Left lung (tissue), 10 donors: ENCODE measurements around the gene SPON1. TPM values are rescaled to one million over a fixed set of nuclear protein-coding genes. Genes with fewer than 3 reads are reported as not detected.
A peak's percentile ranks its signal among the peaks of the same experiment; 100 is the strongest.

Experiments used
- ATAC-seq: fragments of 200-7000 bp; cut with Tn5 transposase; one replicate; pipeline ENCODE4 v1.9.1; 2020; ENCODE audit warnings: moderate library complexity
- DNase-seq, 4 donors: peaks; one replicate each; pipeline ENCODE4 v3.0.0-alpha.2; 2013 to 2020
- H3K27ac ChIP-seq, 2 donors: fragments of 200-600 bp; sonication (generic) in 1 of 2; one replicate each; pipeline versions ENCODE4 v1.5.0 to v1.8.0; 2020 to 2021
- H3K27me3 ChIP-seq, 2 donors: fragments of 200-600 bp; sonication (generic) in 1 of 2; one replicate each; pipeline versions ENCODE4 v1.5.0 to v1.8.0; 2020 to 2021
- H3K36me3 ChIP-seq, 2 donors: fragments of 200-600 bp; sonication (generic) in 1 of 2; one replicate each; pipeline versions ENCODE4 v1.5.0 to v1.8.0; 2020 to 2021
- H3K4me1 ChIP-seq, 2 donors: fragments of 200-600 bp; one replicate each; pipeline ENCODE4 v1.8.0; 2021
- H3K4me3 ChIP-seq, 2 donors: fragments of 200-600 bp; sonication (generic) in 1 of 2; one replicate each; pipeline versions ENCODE4 v1.5.0 to v1.8.0; 2020 to 2021; ENCODE audit warnings: mild to moderate bottlenecking in 1 of 2
- H3K9me3 ChIP-seq, 2 donors: fragments of 200-600 bp; sonication (generic) in 1 of 2; one replicate each; pipeline versions ENCODE4 v1.5.0 to v1.8.0; 2020 to 2021
- CTCF ChIP-seq, 2 donors: fragments of 200-600 bp; sonication (generic) in 1 of 2; IDR thresholded peaks; one replicate each; pipeline versions ENCODE4 v1.5.0 to v1.8.0; 2021; ENCODE audit warnings: antibody characterized with exemption in 2 of 2
- intact Hi-C, 2 donors: fragments of 100-400 bp; cut with DNase I; formaldehyde crosslinking; loops; one replicate each; pipeline versions ENCODE4 v1.11.2 to v1.14.2; 2022
- polyA plus RNA-seq, 6 donors: library from polyadenylated mRNA; unstranded; fragments of 120-200 nt; gene quantifications; one replicate each; pipeline ENCODE4 v1.2.1, GENCODE V29; 2013; ENCODE audit not compliant: insufficient read length in 6 of 6
- total RNA-seq, 2 donors: library from RNA; stranded (reverse); fragmentation: NEBNext Ultra II Directional; extraction: Animal tissue kit (Norgen Biotek cat#: 25700); gene quantifications; one replicate each; pipeline ENCODE4 v1.2.1, GENCODE V29; 2021
- donor health status: DM: no; HTN: yes; CAD: no.
- donor health status: DM: no; HTN: no; CAD: no.

SPON1 gene
- total and polyA plus RNA-seq, 8 donors: 83.2 to 136 (median 97.4) TPM

- Histone ChIP-seq H3K27me3 (peaks cover 33 to 95% of the 10 kb centered on the region in 2 donors), H3K36me3 (no peaks in the 10 kb centered on the region), H3K4me1 (peaks cover 0 to 14% of the 10 kb centered on the region in 2 donors), H3K4me3 (peak overlapping the region; percentile 36 to 37), H3K27ac (peak overlapping the region; percentile 49 to 84), H3K9me3 (no peaks in the 10 kb centered on the region)
- ATAC-seq: no peak
- intact Hi-C loops: no loop called here
- no peak for TF ChIP-seq CTCF (IDR thresholded peaks at IDR 0.05)
- DNase-seq: peak in 1 of 4 donors; percentile 20
These were observed 343 bp upstream of the SPON1 start for GRCh38 chr11:13962198-13962561.

DNA sequence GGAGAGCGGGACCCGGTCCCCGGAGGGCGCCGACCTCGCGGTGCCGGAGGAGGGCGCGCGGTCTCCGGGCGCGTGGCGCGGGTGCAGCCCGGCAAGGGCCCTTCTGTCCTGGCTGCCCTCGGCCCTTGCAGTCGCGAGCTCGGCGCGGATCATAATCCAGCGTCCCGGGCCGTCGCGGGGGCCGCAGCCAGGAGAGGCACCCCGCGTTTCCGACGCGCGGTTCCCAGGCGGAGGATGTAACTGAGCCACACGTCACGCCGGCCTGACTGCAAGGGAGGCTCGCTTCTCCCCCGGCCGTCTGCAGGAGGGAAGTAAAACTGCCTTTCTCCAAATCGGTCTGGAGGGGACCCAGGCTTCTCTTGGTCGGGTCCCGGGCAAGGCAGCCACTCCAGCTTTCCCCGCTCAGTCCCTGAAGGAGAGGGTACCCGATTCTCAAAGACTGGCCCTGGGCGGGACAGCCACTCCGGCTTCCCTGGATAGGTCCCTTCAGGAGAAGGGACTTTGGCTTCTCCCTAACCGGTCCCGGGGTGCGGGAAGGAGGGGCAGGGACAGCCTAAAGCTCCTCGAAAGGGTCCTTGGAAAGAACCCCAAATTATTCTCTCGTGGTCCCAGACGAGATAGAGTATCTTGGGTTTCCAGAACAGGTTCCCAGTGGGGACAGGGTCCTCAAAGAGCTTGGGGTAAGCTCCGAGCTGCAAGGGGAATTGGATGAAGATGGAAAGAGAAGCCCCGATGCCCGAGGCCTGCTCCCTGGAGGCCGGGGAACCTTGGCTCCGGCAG, 836 bp downstream of the SPON1 start:
- Histone ChIP-seq H3K27ac (peak overlapping the region; percentile 49 to 84), H3K36me3 (no peaks in the 10 kb centered on the region), H3K4me3 (peak overlapping the region; percentile 36 to 37), H3K27me3 (peaks cover 33 to 97% of the 10 kb centered on the region in 2 donors), H3K4me1 (peaks cover 0 to 14% of the 10 kb centered on the region in 2 donors), H3K9me3 (no peaks in the 10 kb centered on the region)
- intact Hi-C loops: no loop called here
- DNase-seq (peak in 3 of 4 donors; percentile 52 to 78 (median 63)), ATAC-seq (peak; percentile 45)
- no peak for TF ChIP-seq CTCF (IDR thresholded peaks at IDR 0.05)

GRCh38 chr11:13963949-13964770, 1.6 kb downstream of the SPON1 start:
- intact Hi-C loops: no loop called here
- peak; percentile 71 for ATAC-seq
- peaks cover 33 to 97% of the 10 kb centered on the region in 2 donors for H3K27me3 ChIP-seq

DNA sequence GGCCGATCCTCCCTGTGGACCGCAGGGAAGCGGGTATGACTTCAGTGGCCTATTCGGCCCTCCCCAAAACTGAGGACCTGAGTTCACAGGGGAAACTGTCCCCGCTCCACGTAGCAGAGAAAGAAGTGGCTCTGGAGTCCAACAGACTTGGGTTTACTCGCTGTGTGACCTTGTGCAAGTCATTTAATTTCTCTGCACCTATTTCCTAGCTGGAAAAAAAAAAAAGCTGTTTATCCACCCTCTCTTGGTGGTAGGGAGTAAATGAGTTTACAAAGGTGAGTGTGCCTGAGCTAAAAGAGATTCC, 2.2 kb downstream of the SPON1 start:
- intact Hi-C loops: no loop called here
- DNase-seq: no peak
- no peak for ATAC-seq
- no peaks in the 10 kb centered on the region for H3K36me3 ChIP-seq
- H3K4me1 ChIP-seq: peaks cover 0 to 14% of the 10 kb centered on the region in 2 donors
- H3K27me3 ChIP-seq: peaks cover 33 to 94% of the 10 kb centered on the region in 2 donors
- no peak overlapping the region for H3K27ac ChIP-seq
- TF ChIP-seq CTCF (IDR thresholded peaks at IDR 0.05): no peak
- H3K4me3 ChIP-seq: peak overlapping the region; percentile 36 to 37
- no peaks in the 10 kb centered on the region for H3K9me3 ChIP-seq

More at GRCh38 chr11:13963949-13964770, 1.6 kb downstream of the SPON1 start:
- Histone ChIP-seq H3K4me3 (peak overlapping the region; percentile 36 to 37), H3K4me1 (peaks cover 0 to 14% of the 10 kb centered on the region in 2 donors), H3K27ac (peak overlapping the region in 1 of 2 donors; percentile 84), H3K9me3 (no peaks in the 10 kb centered on the region), H3K36me3 (no peaks in the 10 kb centered on the region)
- no peak for TF ChIP-seq CTCF (IDR thresholded peaks at IDR 0.05)
- peak; percentile 37 to 79 (median 49) for DNase-seq

GRCh38 chr11:13965337-13965736, 2.8 kb downstream of the SPON1 start:
- Histone ChIP-seq H3K27ac (no peak overlapping the region), H3K36me3 (no peaks in the 10 kb centered on the region), H3K27me3 (peaks cover 33 to 87% of the 10 kb centered on the region in 2 donors), H3K4me3 (peak overlapping the region in 1 of 2 donors; percentile 36), H3K4me1 (peaks cover 0 to 14% of the 10 kb centered on the region in 2 donors), H3K9me3 (no peaks in the 10 kb centered on the region)
- DNase-seq: no peak
- ATAC-seq: no peak
- intact Hi-C loops: no loop called here
- no peak for TF ChIP-seq CTCF (IDR thresholded peaks at IDR 0.05)
